K562 (cell line): ENCODE data around the gene DPH6. TPM values are rescaled to one million over a fixed set of nuclear protein-coding genes. Genes with fewer than 3 reads are reported as not detected.
A peak's percentile ranks its signal among the peaks of the same experiment; 100 is the strongest.

ENCODE experiments used
- ATAC-seq: fragments of 200-7000 bp; cut with Tn5 transposase; 3 replicates; pipeline ENCODE4 v1.9.1; 2020; ENCODE audit warnings: moderate library complexity
- BruUV-seq: library from RNA; stranded (reverse); fragments of 400-500 nt; replicated peaks from 2 replicates; lab custom pipeline; 2021; lab: Mats Ljungman, UMichigan
- CTCF ChIA-PET: fragments of 300-600 bp; formaldehyde crosslinking; extraction: SDS; loops from one replicate; lab custom pipeline; 2021; ENCODE audit warnings: low intra/inter-chr PET ratio; lab: Yijun Ruan, JAX
- POLR2A ChIA-PET: fragments of 300-600, 350-650 bp; sonication (Branson Sonifier 250); formaldehyde crosslinking; extraction: SDS; loops from one replicate; lab custom pipeline; 2021; ENCODE audit warnings: antibody characterized with exemption, inconsistent platforms; lab: Yijun Ruan, JAX
- DNase-seq, 4 experiments: peaks; one replicate each; pipeline versions ENCODE4 v3.0.0 to v3.0.0-alpha.2; 2011 to 2018; ENCODE audit warnings: low spot score in 3 of 4, mixed read lengths in 3 of 4; ENCODE audit errors: extremely low read depth in 1 of 4
- FAIRE-seq: peaks from 2 replicates; lab custom pipeline; 2011; peaks lifted over from hg19 to GRCh38; lab: Jason Lieb, UNC
- H2AFZ ChIP-seq: 2 replicates; pipeline ENCODE4 v1.6.0; 2011; ENCODE audit warnings: low read depth, low read length, control low read depth, inconsistent platforms
- H3K27ac ChIP-seq: fragments of 200-600 bp; 3 replicates; pipeline ENCODE4 v1.8.0; 2011; ENCODE audit warnings: low read depth, mild to moderate bottlenecking, control low read depth, inconsistent platforms, low read length, moderate library complexity, mixed read lengths; ENCODE audit errors: extremely low read depth
- H3K27me3 ChIP-seq, 2 experiments: fragments of 300-600 bp in 1 of 2; 2 replicates in 1 of 2; 3 replicates in 1 of 2; pipeline versions ENCODE4 v1.6.0 to v1.8.0; 2011; ENCODE audit warnings: inconsistent platforms in 2 of 2, low read length in 2 of 2, mild to moderate bottlenecking in 1 of 2, mixed read lengths in 1 of 2, moderate library complexity in 1 of 2; ENCODE audit not compliant: control insufficient read depth in 2 of 2, insufficient read depth in 2 of 2
- H3K36me3 ChIP-seq: fragments of 300-600 bp; 3 replicates; pipeline ENCODE4 v1.8.0; 2011; ENCODE audit warnings: mild to moderate bottlenecking, low read length, inconsistent platforms; ENCODE audit not compliant: control insufficient read depth, insufficient read depth
- H3K4me1 ChIP-seq, 2 experiments: fragments of 200-600 bp in 1 of 2; replicated peaks in 1 of 2; 2 replicates in 1 of 2; 3 replicates in 1 of 2; pipeline versions ENCODE4 v1.5.1 to v1.8.0; 2011; ENCODE audit warnings: inconsistent platforms in 2 of 2, low read length in 2 of 2, mild to moderate bottlenecking in 1 of 2, mixed read lengths in 1 of 2, moderate library complexity in 1 of 2; ENCODE audit not compliant: control insufficient read depth in 2 of 2, insufficient read depth in 2 of 2
- H3K4me2 ChIP-seq: 2 replicates; pipeline ENCODE4 v1.6.1; 2011; ENCODE audit warnings: low read length, control low read depth, inconsistent platforms, mixed read lengths; ENCODE audit not compliant: insufficient read depth
- H3K4me3 ChIP-seq: fragments of 200-600 bp; sonication (generic), shearing (Covaris generic); 2 replicates; pipeline ENCODE4 v1.5.1; 2016; ENCODE audit warnings: control low read depth, inconsistent platforms
- H3K79me2 ChIP-seq: fragments of 200-600 bp; 3 replicates; pipeline ENCODE4 v1.8.0; 2011; ENCODE audit warnings: low read length, inconsistent platforms; ENCODE audit not compliant: control insufficient read depth, insufficient read depth
- H3K9ac ChIP-seq, 2 experiments: 2 replicates each; pipeline versions ENCODE4 v1.6.0 to v1.6.1; 2011; ENCODE audit warnings: low read depth in 2 of 2, low read length in 2 of 2, control low read depth in 1 of 2, inconsistent platforms in 1 of 2, mild to moderate bottlenecking in 1 of 2, mixed read lengths in 1 of 2; ENCODE audit not compliant: insufficient read depth in 1 of 2
- H3K9me1 ChIP-seq: one replicate; pipeline ENCODE4 v1.6.0; 2011; ENCODE audit warnings: inconsistent platforms, mild to moderate bottlenecking, low read length, moderate library complexity; ENCODE audit not compliant: control insufficient read depth, insufficient read depth
- H3K9me3 ChIP-seq: replicated peaks from 2 replicates; pipeline ENCODE4 v1.5.1; 2011; ENCODE audit warnings: low read depth, low read length, inconsistent platforms; ENCODE audit not compliant: control insufficient read depth, insufficient read depth
- H4K20me1 ChIP-seq: replicated peaks from 2 replicates; pipeline ENCODE4 v1.6.1; 2011; ENCODE audit warnings: low read length, inconsistent platforms, mixed read lengths; ENCODE audit not compliant: control insufficient read depth, insufficient read depth
- CEBPG ChIP-seq, 3 experiments: fragments of 200-800 bp in 1 of 3; sonication (Bioruptor generic) in 1 of 3; sonication (generic) in 1 of 3; formaldehyde crosslinking in 1 of 3; IDR thresholded peaks in 2 of 3; conservative IDR thresholded peaks in 1 of 3; 2 replicates each; pipeline versions ENCODE4 v1.6.1 to v1.8.0; 2016 to 2022; ENCODE audit warnings: missing compliant biosample characterization in 2 of 3, missing genetic modification characterization in 2 of 3, mild to moderate bottlenecking in 1 of 3, missing genetic modification reagents in 1 of 3
- FOXP4 ChIP-seq: sonication (generic); formaldehyde crosslinking; IDR thresholded peaks from 2 replicates; pipeline ENCODE4 v1.8.0; 2022; ENCODE audit warnings: mild to moderate bottlenecking, missing genetic modification reagents, borderline replicate concordance
- PCBP2 ChIP-seq: fragments of 200-400 bp; formaldehyde crosslinking; IDR thresholded peaks from 2 replicates; pipeline ENCODE4 v1.6.1; 2018; ENCODE audit warnings: low read length, low read depth, mild to moderate bottlenecking, moderate library complexity; ENCODE audit not compliant: poor library complexity, severe bottlenecking
- TSHZ1 ChIP-seq: fragments of 250-450 bp; sonication (Bioruptor Pico); IDR thresholded peaks from 2 replicates; pipeline ENCODE4 v1.4.0; 2020; ENCODE audit warnings: mild to moderate bottlenecking, moderate library complexity
- WGBS: fragments of 100-300 bp; shearing (Covaris generic); methylation state at CpG from one replicate; pipeline ENCODE4 v1.1.6; 2016; ENCODE audit warnings: low coverage, mixed read lengths; ENCODE audit not compliant: insufficient coverage; ENCODE audit errors: missing lambda C conversion rate; 5-methylcytosine and 5-hydroxymethylcytosine counted together
- in situ Hi-C: fragments of 300-500 bp; cut with MboI; formaldehyde crosslinking; loops from 4 replicates; pipeline ENCODE4 v1.15.0; 2018; ENCODE audit warnings: inconsistent platforms, mixed read lengths
- intact Hi-C: fragments of 100-400 bp; cut with micrococcal nuclease; formaldehyde crosslinking; loops from 2 replicates; pipeline ENCODE4 v1.14.2; 2022
- polyA plus RNA-seq, 8 experiments: library from polyadenylated mRNA; depleted of rRNA in 4 of 8; stranded (reverse) in 5 of 8; unstranded in 3 of 8; fragments of >200 nt; fragmentation: Nextera tagmentation in 2 of 8; fragmentation: Illumina TruSeq in 1 of 8; extraction: Ambion mirVana in 2 of 8; extraction: Trizol in 1 of 8; gene quantifications; 2 replicates each; pipeline versions ENCODE4 v1.2.1 to v1.2.3, GENCODE V29; 2011 to 2014; ENCODE audit warnings: inconsistent platforms in 1 of 8, missing spikeins in 1 of 8
- total RNA-seq, 7 experiments: library from RNA; depleted of rRNA in 6 of 7; stranded (reverse); fragments of >200 nt in 6 of 7; fragmentation: Illumina TruSeq in 2 of 7; extraction: Trizol in 2 of 7; gene quantifications; 2 replicates each; pipeline versions ENCODE4 v1.2.1 to v1.2.3, GENCODE V29; 2011 to 2021; ENCODE audit warnings: low replicate concordance in 1 of 7

Gene DPH6
- total and polyA plus RNA-seq, 9 of the 15 experiments (the other 6 are each of a cell fraction or from before 2014, with no cell fraction given): 10.1 to 69.1 (median 18.8) TPM

- Histone ChIP-seq H2AFZ (no peak overlapping the region), H3K27me3 (no peaks in the 10 kb centered on the region), H4K20me1 (no peaks in the 10 kb centered on the region)
- FAIRE-seq (no peak), DNase-seq (no peak)
- CTCF ChIA-PET: no interaction called here
- no TSS peak for BruUV-seq
- 29% methylated on average over 2 of the region's 2 CpGs for WGBS
- in situ Hi-C loops: no loop called here
- TF ChIP-seq FOXP4 (CRISPR knock-in tag): no peak
- TF ChIP-seq CEBPG (CRISPR knock-in tag; IDR thresholded peaks at IDR 0.05): no peak
- TF ChIP-seq CEBPG (tag; conservative IDR thresholded peaks at IDR 0.05 in 1 of 2, IDR thresholded peaks at IDR 0.05 in 1 of 2): peak in 1 of 2 experiments; percentile 70; a peak in 2 of 4 replicates
- no peak for TF ChIP-seq PCBP2
- no peak for TF ChIP-seq TSHZ1 (CRISPR knock-in tag)
- TF ChIP-seq, all 486 proteins: peak for 1
- POLR2A ChIA-PET: no interaction called here
- Histone ChIP-seq H3K4me2 (no peak overlapping the region), H3K9ac (no peak overlapping the region), H3K9me1 (no peaks in the 10 kb centered on the region), H3K79me2 (no peaks in the 10 kb centered on the region), H3K4me3 (no peak overlapping the region), H3K36me3 (no peaks in the 10 kb centered on the region), H3K4me1 (no peaks in the 10 kb centered on the region), H3K9me3 (no peaks in the 10 kb centered on the region), H3K27ac (no peak overlapping the region)
- ATAC-seq: no peak
- intact Hi-C loops: no loop called here
Observed at GRCh38 chr15:35439291-35439690, 106.7 kb downstream of the DPH6 start.
